Globus pallidus (tissue), 1 donor: ENCODE measurements around the gene POLD2.

Experiments used
- DNase-seq: peaks from one replicate; pipeline ENCODE4 v3.0.0-alpha.2; 2015; ENCODE audit warnings: low spot score

The POLD2 gene

DNA sequence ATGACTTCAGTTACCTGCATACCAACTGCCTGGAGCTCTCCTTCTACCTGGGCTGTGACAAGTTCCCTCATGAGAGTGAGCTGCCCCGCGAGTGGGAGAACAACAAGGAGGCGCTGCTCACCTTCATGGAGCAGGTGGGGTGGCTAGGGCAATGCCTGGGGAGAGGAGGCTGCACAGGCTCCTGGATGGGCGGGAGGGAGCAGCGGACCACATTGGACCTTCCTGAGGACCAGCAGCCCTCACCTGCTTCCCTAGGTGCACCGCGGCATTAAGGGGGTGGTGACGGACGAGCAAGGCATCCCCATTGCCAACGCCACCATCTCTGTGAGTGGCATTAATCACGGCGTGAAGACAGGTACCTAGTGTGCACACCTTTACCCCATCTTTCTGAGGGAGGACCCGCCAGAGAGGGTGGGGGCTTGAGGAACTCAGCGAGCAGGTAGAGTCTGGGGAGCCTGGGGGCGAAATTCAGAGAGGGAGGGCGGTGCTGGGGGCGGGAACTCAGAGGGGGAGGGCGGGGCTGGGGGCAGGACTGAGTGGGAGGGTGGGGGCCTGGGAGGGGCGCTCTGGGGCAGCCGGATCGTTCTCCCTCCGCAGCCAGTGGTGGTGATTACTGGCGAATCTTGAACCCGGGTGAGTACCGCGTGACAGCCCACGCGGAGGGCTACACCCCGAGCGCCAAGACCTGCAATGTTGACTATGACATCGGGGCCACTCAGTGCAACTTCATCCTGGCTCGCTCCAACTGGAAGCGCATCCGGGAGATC, 10.2 kb downstream of the POLD2 start:
- DNase-seq = no peak

DNA sequence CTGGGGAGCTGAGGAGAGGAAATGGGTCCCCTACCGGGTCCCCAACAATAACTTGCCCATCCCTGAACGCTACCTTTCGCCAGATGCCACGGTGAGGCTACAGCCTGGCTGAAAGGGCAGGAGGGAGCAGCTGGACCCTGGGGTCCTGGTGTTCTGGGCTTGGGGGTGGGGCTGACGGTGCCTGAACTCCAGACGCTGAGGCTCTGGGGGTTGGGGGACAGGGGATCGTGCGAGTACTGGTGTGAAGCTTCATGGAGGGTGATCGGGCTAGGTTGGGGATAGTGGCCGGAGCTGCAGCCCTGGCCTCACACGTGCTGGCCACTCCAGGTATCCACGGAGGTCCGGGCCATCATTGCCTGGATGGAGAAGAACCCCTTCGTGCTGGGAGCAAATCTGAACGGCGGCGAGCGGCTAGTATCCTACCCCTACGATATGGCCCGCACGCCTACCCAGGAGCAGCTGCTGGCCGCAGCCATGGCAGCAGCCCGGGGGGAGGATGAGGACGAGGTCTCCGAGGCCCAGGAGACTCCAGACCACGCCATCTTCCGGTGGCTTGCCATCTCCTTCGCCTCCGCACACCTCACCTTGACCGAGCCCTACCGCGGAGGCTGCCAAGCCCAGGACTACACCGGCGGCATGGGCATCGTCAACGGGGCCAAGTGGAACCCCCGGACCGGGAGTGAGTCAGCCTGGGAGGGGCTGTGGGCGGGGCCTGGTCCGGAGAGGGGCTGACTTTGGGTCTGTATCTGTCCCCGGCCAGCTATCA, 10.9 kb downstream of the POLD2 start:
- DNase-seq = no peak

DNA sequence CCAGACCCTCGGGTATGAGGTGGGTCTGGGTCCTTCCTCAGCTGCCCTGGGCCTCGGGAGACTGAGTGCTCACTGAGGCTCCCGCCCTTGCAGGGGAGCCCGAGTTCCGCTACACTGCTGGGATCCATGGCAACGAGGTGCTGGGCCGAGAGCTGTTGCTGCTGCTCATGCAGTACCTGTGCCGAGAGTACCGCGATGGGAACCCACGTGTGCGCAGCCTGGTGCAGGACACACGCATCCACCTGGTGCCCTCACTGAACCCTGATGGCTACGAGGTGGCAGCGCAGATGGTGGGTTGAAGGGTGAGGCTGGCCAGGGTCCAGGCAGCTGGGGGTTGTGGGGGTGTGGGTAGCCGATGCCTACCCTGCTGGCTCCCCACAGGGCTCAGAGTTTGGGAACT, 11.6 kb downstream of the POLD2 start:
- no peak for DNase-seq

DNA sequence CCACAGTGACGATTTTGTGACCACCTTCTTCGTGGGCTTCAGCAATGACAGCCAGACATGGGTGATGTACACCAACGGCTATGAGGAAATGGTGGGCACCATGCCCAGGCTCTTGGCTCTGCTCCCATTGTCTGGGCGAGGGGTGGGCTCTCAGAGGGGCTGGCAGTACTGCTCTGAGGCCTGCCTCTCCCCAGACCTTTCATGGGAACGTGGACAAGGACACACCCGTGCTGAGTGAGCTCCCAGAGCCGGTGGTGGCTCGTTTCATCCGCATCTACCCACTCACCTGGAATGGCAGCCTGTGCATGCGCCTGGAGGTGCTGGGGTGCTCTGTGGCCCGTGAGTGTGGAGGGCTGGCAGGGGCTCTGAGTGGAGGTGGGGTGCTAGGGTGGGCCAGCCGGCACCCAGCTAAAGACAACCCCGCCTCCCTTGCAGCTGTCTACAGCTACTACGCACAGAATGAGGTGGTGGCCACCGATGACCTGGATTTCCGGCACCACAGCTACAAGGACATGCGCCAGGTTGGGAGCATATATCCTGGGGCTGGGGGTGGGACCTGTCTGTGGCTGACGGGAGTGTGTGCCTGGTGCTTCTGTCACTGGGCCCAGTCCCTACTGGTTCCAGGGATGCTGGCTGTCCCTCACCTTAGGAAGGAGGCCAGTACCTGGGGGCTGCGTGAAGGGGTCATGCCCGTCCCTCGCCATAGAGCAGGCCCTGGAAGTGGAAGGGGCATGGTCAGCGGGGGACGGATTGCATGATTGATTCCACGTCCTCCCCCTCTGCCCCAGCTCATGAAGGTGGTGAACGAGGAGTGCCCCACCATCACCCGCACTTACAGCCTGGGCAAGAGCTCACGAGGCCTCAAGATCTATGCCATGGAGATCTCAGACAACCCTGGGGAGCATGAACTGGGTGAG, 12.4 kb downstream of the POLD2 start:
- no peak for DNase-seq

DNA sequence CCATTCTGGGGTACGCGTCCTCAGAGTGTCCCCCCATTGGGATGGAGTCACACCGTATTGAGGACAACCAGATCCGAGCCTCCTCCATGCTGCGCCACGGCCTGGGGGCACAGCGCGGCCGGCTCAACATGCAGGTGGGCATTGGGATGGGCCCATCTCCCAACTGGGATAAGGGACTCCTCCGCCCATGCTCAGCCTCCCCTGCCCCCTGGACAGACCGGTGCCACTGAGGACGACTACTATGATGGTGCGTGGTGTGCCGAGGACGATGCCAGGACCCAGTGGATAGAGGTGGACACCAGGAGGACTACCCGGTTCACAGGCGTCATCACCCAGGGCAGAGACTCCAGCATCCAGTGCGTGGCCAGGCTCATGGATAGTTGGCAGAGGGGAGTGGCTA, 13.4 kb downstream of the POLD2 start:
- DNase-seq = no peak

DNA sequence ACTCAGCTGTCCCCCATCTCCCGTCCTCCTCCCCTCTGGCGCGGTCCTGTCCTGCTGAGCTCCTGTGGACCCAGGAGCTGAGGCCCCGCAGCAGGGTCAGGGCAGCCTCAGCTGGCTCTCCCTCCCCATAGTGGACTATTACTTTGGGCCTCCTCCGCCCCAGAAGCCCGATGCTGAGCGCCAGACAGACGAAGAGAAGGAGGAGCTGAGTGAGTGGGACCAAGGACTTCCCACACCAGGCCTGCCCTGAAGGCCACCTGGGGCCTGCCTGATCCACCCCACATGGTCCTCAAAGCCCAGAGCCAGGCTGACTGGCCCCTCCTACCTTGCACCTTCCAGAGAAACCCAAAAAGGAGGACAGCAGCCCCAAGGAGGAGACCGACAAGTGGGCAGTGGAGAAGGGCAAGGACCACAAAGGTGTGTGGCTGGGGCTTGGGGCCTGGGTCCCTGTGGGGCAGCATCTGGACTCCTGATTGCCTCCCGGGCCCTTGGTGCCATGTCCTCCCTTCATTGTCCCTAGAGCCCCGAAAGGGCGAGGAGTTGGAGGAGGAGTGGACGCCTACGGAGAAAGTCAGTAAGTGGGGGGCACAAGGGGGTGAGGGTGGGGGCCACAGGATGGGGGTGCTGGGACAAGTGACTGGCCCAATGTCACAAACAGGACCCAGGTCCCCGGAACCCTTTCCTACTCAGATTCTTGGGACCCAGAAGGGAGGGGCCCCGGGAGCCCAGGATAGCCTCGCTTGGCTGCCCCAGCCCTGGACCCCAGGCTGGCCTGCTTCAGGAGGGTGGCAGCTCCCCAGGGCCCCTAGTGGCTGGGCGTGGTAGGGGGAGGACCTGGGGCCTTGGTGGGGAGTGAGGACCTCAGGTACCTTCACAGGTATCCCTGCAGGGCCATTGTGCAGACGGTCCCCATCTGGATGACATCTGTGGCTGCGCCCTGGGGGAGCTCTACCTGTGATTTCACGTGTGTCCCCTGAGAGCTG, 14.3 kb downstream of the POLD2 start:
- no peak for DNase-seq

DNA sequence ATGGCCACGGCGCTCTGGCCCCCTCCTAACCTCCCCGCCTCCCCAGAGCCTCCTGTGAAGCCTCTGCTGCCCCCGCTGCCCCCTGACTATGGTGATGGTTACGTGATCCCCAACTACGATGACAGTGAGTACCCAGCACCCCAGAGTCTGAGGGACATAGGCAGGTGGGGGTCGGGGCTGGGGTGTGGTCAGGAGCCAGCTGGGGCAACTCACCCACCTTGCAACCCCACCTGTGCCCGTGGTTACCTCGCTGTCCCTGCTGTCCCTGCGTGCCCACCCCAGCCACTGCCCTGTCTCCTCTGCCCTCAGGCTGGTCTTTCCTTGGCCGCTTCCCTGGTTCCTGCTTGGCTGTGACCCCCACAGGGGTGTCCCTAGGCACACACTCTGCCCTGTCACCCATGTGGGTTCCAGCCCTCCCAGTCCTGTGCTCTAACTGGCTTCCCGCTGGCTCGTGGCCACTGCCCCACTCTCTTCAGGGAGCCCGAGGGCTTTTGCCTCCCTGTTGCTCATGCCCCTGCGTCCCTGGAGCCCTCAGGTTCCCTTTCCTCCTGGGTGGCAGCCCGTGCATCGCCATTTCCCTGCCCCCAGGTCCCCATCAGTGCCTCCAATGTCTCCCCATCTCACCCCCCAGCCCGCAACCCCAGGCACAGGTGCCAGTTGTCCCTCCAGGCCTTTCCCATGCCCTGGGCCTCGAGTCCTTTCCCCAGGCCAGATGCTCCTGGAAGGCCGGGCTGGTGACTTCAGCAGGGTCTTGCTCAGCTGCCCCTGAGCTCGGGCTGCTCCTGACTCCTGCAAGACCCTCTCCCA, 15.2 kb downstream of the POLD2 start:
- DNase-seq = no peak

DNA sequence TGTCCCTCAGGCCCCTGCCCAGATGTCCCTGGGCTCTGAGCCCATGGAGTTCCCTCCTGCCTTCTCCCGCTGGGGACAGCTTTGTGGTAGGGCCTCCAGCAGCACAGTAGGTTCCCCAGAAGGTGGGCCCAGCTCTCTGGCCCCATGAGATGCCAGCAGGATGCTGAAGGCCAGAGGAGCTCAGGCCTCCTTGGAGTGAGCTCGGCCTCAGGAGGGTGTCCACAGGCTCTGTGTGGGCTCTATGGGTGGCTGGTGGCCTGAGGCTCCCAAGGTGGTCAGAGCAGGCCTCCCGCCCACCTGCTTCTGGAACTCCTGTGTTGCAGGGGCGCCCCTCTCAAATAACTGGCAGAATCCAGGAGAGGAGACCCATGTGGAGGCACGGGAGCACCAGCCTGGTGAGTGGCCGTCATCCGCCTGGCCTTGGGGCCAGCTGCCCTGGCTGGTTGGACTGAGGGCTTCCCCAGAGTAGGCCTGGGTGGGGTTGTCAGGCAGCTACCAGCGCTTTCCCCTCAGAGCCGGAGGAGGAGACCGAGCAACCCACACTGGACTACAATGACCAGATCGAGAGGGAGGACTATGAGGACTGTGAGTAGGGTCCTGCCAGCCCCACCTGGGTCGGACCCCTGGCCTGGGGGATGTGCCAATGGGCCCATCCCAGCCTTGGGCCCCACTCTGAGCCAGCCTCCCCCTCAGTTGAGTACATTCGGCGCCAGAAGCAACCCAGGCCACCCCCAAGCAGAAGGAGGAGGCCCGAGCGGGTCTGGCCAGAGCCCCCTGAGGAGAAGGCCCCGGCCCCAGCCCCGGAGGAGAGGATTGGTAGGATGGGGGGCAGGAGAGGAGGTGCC, 16.0 kb downstream of the POLD2 start:
- DNase-seq = no peak

DNA sequence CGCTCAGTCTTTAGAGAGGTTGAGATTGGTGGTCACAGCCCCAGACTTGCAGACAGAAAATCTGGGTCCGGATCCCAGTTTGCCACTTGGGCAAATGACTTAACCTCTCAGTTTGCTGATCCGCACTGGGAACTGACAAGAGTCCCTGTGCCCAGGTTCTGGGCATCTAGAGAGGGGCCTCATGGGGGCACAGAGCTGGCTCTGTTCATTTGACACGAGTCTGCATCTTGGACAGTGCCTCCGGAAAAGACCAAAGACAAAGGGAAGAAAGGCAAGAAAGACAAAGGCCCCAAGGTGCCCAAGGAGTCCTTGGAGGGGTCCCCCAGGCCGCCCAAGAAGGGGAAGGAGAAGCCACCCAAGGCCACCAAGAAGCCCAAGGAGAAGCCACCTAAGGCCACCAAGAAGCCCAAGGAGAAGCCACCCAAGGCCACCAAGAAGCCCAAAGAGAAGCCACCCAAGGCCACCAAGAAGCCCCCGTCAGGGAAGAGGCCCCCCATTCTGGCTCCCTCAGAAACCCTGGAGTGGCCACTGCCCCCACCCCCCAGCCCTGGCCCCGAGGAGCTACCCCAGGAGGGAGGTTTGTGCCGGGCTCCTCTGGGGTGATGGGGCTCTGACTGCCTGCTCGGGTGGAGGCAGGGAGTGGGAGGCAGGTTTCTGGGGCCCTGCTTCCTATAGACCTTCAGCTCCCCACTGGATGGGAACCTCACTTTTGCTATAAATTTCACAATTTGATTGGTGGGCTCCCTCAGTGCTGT, 16.9 kb downstream of the POLD2 start:
- DNase-seq = no peak

DNA sequence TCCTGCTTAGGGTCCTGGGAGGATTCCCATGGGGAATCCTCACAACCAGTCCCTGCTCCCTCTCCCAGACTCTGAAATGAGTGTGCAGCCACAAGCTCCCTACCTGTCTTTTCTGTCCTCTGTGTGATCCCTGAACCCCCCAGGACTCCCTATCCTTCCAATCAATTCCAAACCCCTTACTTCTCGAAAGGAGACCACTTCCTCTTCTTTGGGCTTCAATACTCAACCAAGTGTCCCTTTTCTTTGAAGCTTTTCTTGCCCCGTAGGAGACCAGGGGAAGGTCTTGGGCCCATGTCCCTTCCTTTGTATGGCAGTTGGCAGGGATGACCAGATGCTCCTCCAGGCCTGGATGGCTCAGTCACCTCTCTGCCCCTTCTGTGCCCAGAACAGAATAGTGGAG, 17.5 kb downstream of the POLD2 start:
- no peak for DNase-seq

DNA sequence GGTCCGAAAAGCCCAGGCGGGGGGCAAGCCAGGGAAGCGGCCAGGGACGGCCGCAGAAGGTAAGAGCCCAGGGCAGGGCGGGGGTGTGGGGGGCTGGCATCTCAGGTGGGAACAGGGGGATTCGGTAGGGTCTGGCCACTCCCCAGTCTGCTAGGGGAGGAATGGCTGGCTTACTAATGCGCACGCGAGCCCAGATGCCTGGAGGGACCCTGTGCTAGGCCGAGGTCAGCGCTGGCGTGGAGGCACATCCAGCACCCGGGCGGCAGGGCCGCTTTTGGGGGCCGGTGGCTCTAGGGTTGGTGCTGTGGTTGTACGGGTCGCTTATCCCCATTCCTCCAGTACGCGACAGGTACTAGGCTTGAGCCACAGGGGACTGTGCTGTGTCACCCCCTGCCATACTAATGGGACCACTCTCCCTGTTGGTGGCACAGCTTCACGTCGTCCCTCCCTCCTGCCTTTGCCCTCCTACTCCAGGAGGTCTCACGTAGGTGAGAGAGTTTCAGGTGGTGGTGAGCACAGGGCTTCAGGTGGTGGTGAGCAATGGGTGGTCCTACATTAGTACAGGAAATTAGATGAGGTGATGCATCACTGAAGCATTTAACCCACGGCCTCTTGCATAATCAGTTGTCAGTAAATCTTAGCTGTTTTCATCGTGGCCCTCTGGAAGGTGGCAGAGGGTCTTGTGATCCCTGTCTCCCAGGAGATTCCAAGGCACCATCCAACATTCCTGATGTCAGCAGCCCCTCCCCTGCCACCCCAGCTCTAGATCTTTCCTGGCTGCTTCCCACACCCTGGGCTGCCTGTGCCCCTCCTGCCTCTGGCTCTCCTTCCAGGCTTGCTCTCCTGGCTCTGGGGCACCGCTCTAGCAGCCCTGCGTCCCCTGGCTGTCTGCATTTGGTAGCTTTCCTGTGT, 18.2 kb downstream of the POLD2 start:
- DNase-seq = peak; percentile 80

DNA sequence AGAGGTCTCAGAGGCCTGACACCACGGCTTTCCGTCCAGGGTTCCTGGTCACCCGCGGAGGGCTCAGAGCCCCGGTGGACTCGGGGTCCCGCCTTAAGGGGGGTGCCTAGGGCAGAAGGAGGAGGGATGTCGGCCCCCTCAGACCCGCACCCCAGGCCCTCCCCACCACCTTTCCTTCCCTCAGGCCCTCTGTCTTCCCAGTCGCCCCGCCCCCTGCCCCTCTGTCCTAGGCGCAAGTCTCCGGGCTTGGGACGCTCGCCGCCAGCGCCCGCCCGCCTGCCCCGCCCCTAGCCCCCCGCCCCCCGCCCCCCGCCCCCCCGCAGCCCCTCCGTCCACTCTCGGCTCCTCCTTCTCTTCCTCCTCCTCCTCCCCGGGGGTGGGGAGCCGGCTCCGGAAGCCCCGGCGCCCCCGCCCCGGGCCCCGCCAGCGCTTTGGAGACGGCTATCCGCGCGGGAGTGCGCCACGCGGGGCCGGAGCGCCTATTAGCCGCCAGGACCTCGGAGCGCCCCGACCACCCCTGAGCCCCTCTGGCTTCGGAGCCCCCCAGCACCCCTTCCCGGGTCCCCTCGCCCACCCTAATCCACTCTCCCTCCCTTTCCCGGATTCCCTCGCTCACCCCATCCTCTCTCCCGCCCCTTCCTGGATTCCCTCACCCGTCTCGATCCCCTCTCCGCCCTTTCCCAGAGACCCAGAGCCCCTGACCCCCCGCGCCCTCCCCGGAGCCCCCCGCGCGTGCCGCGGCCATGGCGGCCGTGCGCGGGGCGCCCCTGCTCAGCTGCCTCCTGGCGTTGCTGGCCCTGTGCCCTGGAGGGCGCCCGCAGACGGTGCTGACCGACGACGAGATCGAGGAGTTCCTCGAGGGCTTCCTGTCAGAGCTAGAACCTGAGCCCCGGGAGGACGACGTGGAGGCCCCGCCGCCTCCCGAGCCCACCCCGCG, 19.2 kb downstream of the POLD2 start, which contains the start of gene AEBP1:
TSS of gene AEBP1 (plus strand) at position 423 of the 937 bp plus-strand sequence. CDS start at position 744, 321 bp downstream.
- DNase-seq = no peak

DNA sequence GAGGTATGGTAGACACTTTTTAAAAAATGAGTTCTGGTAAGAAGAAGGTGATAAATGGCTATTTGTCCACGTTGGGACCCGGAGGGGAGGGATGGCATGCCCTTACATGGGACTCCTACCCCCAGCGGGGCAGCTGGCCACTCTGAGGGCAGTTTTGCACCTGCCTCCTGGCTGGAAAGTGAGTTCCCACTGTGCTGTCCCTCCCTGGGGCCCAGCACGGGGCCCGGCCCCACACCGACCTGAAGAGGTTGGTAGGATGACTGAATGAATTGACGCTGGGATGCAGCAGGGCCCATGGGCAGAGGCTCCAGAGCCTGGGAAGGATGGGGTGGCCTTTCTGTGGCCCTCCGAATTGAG, 19.8 kb downstream of the POLD2 start:
- DNase-seq = no peak

DNA sequence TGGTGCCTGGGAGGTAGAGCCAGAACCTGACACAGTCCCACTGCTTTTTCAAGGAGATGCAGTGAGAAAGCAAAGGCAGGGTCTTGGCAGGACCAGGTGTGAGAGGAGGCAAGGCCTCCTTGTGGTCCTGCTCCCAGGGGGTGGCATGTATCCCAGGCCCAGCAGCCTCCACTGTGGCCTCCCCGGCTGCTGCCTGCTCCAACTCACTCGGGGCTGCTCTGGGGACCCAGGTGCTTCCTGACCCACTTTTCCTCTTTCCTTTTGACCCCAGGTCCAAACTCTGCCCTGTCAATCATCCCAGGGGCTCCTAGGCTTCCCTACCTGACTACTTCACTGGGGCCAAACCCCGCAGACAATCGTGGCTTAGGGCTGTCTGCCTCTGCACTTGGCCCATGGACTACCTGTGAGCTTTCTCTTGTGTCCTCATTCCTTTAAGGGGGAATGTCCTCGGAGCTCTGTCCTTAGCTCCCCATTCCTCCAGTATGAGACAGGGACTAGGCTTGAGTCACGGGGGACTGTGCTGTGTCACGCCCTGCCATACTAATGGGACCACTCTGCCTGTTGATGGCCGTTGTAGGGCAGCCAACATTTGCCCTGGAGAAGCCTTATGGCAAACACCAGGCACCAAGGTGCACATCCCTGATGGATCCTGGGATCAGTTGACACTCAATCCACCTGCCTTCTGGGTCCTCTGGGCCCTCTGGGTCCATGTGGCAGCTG, 20.3 kb downstream of the POLD2 start:
- no peak for DNase-seq

DNA sequence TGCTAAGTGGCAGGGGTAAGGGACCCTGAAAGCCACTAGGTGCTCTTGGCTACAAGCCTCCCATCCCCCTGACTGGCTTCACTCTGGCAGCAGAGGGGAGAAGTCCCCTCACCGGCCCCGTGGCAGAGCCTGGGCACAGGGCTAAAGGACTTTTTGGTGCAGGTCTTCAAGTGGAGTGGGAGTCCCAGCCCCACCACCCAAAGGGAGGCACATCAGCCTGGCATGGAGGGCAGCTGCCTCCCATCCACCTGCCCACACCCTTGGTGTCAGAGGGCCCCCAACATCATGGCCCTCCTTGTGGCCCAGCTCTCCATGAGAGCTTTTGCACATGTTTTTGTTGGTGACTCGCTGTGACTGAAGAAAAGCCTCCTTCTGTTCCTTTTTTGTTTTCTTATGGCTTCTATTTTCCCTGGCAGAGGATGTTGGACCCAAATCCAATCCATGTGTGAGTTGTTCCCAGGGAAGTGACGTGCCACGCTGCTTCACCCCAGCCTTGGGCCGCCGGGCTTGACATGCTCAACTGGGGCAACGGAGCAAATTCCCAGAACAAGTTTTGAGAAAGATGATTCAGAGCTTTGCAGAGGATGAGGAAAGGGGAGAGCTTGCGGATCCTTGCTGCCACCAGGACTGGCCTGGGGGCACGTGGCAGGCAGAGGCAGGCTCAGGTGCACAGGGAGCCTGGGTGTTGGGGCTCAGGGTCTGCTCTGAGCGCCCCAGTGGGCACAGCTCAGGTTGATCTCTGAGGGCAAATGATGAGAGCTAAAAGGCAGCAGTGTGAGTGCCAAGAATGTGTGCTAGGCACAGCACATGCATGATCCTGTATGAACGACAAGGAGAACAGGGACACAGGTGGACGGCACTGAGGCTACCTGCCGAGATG, 21.1 kb downstream of the POLD2 start:
- DNase-seq = no peak
